Skeletal muscle tissue (tissue), 4 donors: ENCODE measurements around the gene PRDM16. TPM values are rescaled to one million over a fixed set of nuclear protein-coding genes. Genes with fewer than 3 reads are reported as not detected.

Source experiments
- H3K27ac ChIP-seq: one replicate; pipeline ENCODE4 v1.7.0; 2013; ENCODE audit warnings: mild to moderate bottlenecking, low read depth, low read length, inconsistent platforms
- H3K27me3 ChIP-seq, 3 donors: one replicate each; pipeline ENCODE4 v1.7.0; 2013; ENCODE audit warnings: low read length in 3 of 3; ENCODE audit not compliant: control insufficient read depth in 3 of 3, insufficient read depth in 3 of 3
- H3K36me3 ChIP-seq, 3 donors: one replicate each; pipeline ENCODE4 v1.7.0; 2013; ENCODE audit warnings: low read length in 3 of 3; ENCODE audit not compliant: control insufficient read depth in 3 of 3, insufficient read depth in 3 of 3
- H3K4me1 ChIP-seq, 3 donors: one replicate each; pipeline ENCODE4 v1.7.0; 2013; ENCODE audit warnings: low read length in 3 of 3, mild to moderate bottlenecking in 3 of 3; ENCODE audit not compliant: control insufficient read depth in 3 of 3, insufficient read depth in 3 of 3
- H3K4me3 ChIP-seq, 3 donors: one replicate each; pipeline ENCODE4 v1.7.0; 2013; ENCODE audit warnings: low read length in 3 of 3
- H3K9ac ChIP-seq, 3 donors: one replicate each; pipeline ENCODE4 v1.7.0; 2013; ENCODE audit warnings: low read length in 3 of 3, mild to moderate bottlenecking in 3 of 3, moderate library complexity in 2 of 3, low read depth in 1 of 3
- H3K9me3 ChIP-seq, 3 donors: one replicate each; pipeline ENCODE4 v1.7.0; 2013; ENCODE audit warnings: low read length in 3 of 3; ENCODE audit not compliant: control insufficient read depth in 3 of 3
- total RNA-seq: library from RNA; depleted of rRNA; stranded (reverse); fragments of >200 nt; gene quantifications from one replicate; pipeline ENCODE4 v1.2.3, GENCODE V29; 2014
- donor health status: Osteomylitis.

Gene PRDM16
- total RNA-seq, 1 donor from 2014 or later: 4.7 TPM

DNA sequence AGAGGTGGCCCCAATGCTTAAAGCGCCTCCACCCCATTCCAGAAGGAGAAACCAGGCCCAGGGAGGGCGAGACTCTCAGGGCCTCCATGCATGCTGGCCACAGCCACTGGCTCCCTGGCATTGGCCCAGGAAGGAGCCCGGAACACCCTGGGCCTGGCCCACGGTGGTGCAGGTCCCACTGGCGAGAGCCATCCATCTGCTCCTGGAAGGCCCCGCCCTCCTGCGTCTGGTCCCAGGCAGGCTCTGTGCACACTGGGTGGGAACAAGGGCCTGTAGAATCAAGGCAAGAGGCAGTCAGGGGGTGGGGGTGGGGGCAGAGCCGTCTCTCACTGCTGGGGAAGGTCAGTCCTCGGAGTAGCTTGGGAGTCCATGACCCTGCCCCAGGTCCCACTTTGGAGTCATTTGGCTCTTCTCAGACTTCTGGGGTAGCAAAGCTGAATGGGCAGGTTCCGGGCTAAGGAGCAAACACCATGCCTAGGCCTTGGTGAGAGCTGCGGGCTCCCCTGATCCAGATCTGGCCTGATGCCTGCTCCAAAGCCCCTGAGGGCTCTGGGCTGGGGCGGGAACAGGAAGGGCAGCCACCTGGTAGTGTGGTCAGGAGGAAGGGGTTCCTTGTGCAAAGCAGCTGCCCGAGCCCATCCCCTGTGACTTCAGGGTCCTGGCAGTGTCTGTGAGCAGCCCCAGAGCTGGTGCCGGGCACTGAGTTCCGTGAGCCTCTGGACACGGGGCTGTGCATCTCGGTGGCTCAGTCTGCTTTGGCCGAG, 278.4 kb downstream of the PRDM16 start:
- Histone ChIP-seq H3K27ac (no peak overlapping the region), H3K9me3 (peaks cover 2 to 18% (median 11%) of the 10 kb centered on the region in 3 donors), H3K9ac (peak overlapping the region in 1 of 3 donors; percentile 33), H3K36me3 (no peaks in the 10 kb centered on the region), H3K27me3 (peaks cover 8 to 48% (median 22%) of the 10 kb centered on the region in 3 donors), H3K4me1 (peaks cover 5 to 26% (median 19%) of the 10 kb centered on the region in 3 donors), H3K4me3 (no peak overlapping the region)

DNA sequence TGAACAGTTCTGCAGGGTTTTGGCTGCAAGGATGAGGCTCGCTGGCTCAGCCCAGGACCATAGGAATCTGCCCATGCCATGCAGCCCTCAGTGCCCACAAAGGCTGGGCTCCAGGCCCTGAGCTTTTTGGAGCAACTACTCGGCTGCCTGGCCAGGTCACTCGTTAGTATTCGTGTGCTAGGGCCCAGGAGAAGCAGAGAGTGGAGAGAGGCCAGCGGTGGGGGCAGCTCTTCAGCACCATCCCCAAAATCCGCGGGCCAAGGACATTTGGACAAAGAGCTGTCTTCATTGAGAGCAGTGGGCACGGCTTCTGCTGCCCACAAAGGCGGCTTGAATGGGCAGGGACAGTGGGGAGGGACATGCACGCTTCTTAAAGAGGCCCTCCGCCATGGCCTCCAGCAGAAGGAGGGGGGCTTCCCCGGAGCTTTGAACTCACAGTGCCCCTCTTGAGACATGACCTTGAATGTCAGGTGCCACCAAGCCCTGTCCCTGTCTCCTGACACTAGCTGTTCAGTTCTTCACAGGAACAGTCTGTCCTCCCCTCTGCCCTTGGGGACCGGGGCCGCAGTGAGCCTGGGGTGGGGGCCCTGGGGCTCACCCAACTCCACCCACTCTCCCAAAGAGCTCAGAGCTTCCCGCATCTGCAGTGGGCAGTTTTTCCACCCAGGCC, 279.3 kb downstream of the PRDM16 start:
- Histone ChIP-seq H3K27ac (no peak overlapping the region), H3K27me3 (peaks cover 8 to 49% (median 22%) of the 10 kb centered on the region in 3 donors)

DNA sequence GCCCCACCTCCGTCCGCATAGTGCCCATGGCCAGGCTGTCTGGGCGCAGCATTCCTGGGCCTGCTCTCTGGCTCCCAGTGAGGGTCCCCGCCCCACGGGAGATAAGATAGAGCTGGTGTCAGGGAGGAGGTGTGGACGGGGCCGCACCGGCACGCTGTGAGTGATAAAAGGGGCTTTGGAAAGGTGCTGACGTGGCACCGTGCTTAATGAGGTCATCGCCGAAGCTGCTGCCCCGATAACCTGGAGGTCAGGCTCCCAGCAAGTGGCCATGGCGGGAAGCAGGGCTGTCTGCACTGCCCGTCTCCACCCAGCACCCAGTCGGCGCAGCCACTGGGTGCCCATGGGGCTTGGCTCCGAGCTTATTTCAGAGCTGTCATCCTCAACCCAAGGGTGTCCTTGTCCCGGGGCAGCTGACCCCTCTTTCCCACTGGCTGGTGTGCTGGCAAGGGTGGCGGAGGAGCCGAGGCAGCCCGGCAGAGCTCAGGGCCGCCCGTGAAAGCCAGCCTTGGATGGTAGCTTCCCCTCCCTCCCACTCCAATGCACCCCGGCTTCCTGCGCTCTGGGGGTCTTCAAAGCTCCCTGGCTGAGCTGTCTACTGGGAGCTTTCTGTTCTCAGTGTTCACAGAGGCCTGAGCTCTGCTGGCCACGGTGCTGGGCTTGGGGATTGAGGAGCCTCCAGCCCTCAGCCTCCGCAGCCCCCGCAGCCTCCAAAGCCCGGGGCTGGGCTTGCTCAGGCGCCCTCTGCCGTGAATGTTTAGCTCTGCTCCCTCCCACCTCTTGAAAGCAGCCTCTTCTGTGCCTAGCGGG, 280.4 kb downstream of the PRDM16 start:
- H3K4me1 ChIP-seq: peaks cover 5 to 26% (median 22%) of the 10 kb centered on the region in 3 donors
- no peak overlapping the region for H3K27ac ChIP-seq
- H3K9ac ChIP-seq: no peak overlapping the region
- H3K36me3 ChIP-seq: no peaks in the 10 kb centered on the region
- H3K4me3 ChIP-seq: no peak overlapping the region
- peaks cover 2 to 8% (median 6%) of the 10 kb centered on the region in 3 donors for H3K9me3 ChIP-seq
- H3K27me3 ChIP-seq: peaks cover 8 to 51% (median 23%) of the 10 kb centered on the region in 3 donors

More for the DNA sequence above, 279.3 kb downstream of the PRDM16 start:
- Histone ChIP-seq H3K9me3 (peaks cover 2 to 12% (median 11%) of the 10 kb centered on the region in 3 donors), H3K4me3 (no peak overlapping the region), H3K9ac (peak overlapping the region in 1 of 3 donors; percentile 33), H3K4me1 (peaks cover 5 to 26% (median 22%) of the 10 kb centered on the region in 3 donors), H3K36me3 (no peaks in the 10 kb centered on the region)

DNA sequence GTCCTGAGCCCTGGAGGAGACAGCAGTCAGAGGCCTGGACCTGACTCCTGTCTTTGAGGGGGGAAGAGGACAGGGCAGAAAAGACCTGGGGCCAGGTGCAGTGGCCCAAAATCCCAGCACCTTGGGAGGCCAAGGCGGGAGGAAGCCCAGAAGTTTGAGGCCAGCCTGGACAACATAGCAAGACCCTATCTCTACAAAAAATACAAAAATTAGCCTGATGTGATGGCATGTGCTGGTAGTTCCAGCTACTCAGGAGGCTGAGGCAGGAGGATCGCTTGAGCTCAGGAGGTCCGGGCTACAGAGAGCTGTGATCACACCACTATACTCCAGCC, 280.9 kb downstream of the PRDM16 start:
- H3K4me3 ChIP-seq: no peak overlapping the region
- H3K27me3 ChIP-seq: peaks cover 8 to 51% (median 26%) of the 10 kb centered on the region in 3 donors
- peaks cover 5 to 26% (median 22%) of the 10 kb centered on the region in 3 donors for H3K4me1 ChIP-seq
- no peaks in the 10 kb centered on the region for H3K36me3 ChIP-seq
- H3K9me3 ChIP-seq: peaks cover under 1 to 3% (median under 1%) of the 10 kb centered on the region in 3 donors
- H3K27ac ChIP-seq: no peak overlapping the region
- peak overlapping the region in 1 of 3 donors; percentile 62 for H3K9ac ChIP-seq

DNA sequence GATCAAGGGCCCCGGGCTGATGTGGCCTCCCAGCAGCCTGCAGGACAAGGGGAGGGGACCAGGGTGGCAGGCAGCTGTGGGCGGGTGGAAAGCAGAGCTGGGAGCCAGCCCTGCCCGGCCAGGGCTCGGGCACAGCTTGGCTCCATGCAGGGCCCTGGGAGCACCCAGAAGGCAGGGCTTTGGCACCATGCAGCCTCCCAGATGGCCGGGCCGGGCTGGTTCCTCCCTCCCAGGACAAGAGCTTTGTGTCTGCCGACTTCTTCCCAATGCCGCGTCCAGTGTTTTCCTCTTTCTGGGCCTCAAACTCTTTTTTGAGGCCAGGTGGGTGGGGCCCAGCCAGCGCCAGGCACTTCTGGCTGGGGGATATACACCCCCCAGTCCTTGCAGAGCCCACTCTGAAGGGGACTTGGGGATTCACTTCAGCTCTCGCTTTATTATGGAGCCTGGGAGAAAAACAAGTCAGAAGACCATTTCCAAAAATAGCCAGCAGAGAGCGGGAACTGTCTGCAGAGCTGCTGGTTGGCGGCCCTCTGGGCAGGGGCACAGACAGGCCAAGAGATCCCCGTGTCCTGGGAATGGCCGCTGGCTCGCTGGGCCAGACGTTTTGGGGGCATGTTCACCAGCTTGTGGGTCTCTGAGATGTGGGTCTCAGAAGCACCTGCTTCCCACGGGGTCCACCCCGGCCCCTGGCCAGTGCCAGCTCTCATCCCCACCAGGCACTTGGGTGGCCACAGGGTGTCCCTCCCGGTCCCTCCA, 281.7 kb downstream of the PRDM16 start:
- Histone ChIP-seq H3K27ac (peak overlapping the region; percentile 54), H3K4me1 (peaks cover 5 to 26% (median 22%) of the 10 kb centered on the region in 3 donors), H3K9ac (peak overlapping the region in 2 of 3 donors; percentile 45 to 62), H3K27me3 (peaks cover 8 to 50% (median 24%) of the 10 kb centered on the region in 3 donors), H3K36me3 (no peaks in the 10 kb centered on the region), H3K4me3 (no peak overlapping the region), H3K9me3 (no peaks in the 10 kb centered on the region)

DNA sequence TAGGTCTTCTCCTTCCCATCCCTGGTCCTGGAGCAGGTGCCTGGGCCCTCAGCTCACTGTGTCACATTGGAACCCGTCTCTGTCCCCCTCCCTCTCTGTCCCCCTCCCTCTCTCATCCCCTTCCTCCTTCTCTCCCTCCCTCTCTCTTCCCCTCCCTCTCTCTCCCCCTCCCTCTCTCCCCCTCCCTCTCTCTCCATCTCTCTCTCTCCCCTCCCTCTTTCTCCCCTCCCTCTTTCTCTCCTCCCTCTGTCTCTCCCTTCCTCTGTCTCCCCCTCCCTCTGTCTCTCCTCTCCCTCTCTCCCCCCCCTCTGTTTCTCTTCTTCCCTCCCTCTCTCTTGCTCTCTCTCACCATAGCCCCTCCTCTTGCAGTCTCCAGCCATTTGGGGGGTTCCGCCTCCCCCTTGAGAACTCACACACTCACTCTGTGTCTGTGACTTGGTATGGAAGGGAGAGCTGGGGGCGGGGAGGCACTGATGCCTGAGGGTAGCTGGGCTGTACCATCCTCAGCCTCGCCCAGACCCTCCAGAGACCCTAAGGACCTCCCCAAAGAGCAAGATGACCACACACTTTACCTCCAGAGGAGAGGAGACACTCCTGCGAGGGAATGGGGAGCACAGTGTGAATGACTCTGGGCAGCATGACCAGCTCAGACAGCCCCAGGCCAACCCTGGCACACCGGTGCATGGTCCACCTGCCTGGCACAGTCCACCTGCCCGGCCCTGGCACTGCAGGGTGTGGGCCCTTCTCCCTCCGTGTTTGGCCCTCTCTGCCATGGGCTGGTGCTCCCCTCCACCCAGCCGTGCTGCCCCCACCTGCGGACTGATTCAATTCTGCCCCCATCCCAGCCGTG, 282.7 kb downstream of the PRDM16 start:
- peaks cover 5 to 26% (median 22%) of the 10 kb centered on the region in 3 donors for H3K4me1 ChIP-seq

DNA sequence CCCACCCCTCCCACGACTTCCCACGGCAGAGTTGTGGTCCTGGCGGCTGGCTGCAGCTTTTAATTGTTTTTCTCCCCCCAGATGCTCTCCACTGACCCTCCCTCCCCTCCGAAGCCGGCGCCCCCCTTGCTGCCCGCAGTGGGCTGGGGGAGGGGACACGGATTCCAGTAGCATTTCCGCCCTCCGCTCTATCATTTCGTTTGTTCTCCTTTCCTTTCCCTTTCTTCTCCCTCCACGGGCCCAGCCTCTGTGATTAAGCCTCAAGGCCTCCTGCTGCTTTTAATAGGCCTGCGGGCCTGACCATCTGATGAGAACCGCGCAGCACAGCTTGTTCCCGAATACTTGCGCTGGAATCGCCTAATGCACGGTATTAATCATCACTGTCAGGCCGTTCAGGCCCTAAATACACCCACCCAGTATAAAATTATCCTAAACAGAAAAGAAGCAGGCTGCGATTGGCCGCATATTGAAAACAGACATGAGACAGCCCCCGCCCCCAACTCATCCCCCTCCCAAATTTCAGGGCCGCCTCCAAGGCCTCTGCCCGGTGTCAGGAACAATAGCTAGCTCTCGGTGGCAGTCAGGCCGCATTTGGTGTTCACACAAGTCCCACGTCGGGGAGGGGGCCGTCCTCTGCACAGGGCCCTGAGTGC, 283.4 kb downstream of the PRDM16 start:
- Histone ChIP-seq H3K9me3 (no peaks in the 10 kb centered on the region), H3K27ac (peak overlapping the region; percentile 44), H3K9ac (peak overlapping the region in 1 of 3 donors; percentile 16), H3K27me3 (peaks cover 8 to 49% (median 27%) of the 10 kb centered on the region in 3 donors), H3K4me3 (no peak overlapping the region), H3K4me1 (peaks cover 5 to 26% (median 22%) of the 10 kb centered on the region in 3 donors), H3K36me3 (no peaks in the 10 kb centered on the region)

More for the DNA sequence above, 282.7 kb downstream of the PRDM16 start:
- Histone ChIP-seq H3K27me3 (peaks cover 8 to 48% (median 21%) of the 10 kb centered on the region in 3 donors), H3K9ac (no peak overlapping the region), H3K4me3 (no peak overlapping the region), H3K36me3 (no peaks in the 10 kb centered on the region), H3K27ac (peak overlapping the region; percentile 44), H3K9me3 (no peaks in the 10 kb centered on the region)

DNA sequence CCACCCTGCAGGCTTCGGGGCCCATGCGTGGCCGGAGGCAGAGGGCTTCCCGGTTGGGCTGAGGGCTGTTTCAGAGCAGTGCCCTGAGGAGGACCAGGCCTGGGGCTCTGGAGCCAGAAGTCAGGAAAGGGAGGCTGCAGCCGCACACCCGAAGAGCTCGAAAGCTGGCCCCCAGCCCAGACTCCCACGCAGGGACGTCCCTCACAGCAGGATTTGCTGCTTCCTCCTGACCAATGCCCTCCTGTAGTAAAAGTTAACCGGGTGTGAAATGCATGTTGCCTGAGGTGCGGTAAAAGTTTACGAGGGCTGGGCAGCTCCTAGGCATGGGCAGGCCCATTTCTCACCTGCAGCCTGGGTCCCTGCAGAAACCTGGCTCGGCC, 283.9 kb downstream of the PRDM16 start:
- no peaks in the 10 kb centered on the region for H3K9me3 ChIP-seq
- H3K27me3 ChIP-seq: peaks cover 9 to 49% (median 29%) of the 10 kb centered on the region in 3 donors
- H3K27ac ChIP-seq: no peak overlapping the region
- H3K9ac ChIP-seq: peak overlapping the region in 1 of 3 donors; percentile 16
- H3K4me3 ChIP-seq: no peak overlapping the region
- H3K4me1 ChIP-seq: peaks cover 5 to 26% (median 20%) of the 10 kb centered on the region in 3 donors
- no peaks in the 10 kb centered on the region for H3K36me3 ChIP-seq
